HEK293T (cell line): ENCODE results near the gene PTDSS2.

Experiments
- BHLHE40 ChIP-seq: fragments of 450-650 bp; IDR thresholded peaks from 2 replicates; pipeline ENCODE4 v1.6.1; 2016; ENCODE audit warnings: mild to moderate bottlenecking, moderate library complexity, borderline replicate concordance
- ELF4 ChIP-seq: fragments of 450-650 bp; IDR thresholded peaks from 2 replicates; pipeline ENCODE4 v1.6.1; 2017; ENCODE audit warnings: antibody characterized with exemption
- FOXM1 ChIP-seq: fragments of 450-650 bp; IDR thresholded peaks from 2 replicates; pipeline ENCODE4 v1.6.1; 2017; ENCODE audit warnings: mild to moderate bottlenecking, borderline replicate concordance
- NFRKB ChIP-seq: fragments of 450-650 bp; IDR thresholded peaks from 2 replicates; pipeline ENCODE4 v1.6.1; 2016; ENCODE audit warnings: mild to moderate bottlenecking, moderate library complexity
- TARDBP ChIP-seq: fragments of 450-650 bp; IDR thresholded peaks from 2 replicates; pipeline ENCODE4 v1.6.1; 2016

GRCh38 chr11:438101-438844 is 11.8 kb upstream of the PTDSS2 start:
- TF ChIP-seq BHLHE40, result no peak
- no peak for TF ChIP-seq NFRKB
- no peak for TF ChIP-seq TARDBP
- TF ChIP-seq ELF4, result no peak
- no peak for TF ChIP-seq FOXM1
